ENCODE measurements around the gene FOLR2. TPM values are rescaled to one million over a fixed set of nuclear protein-coding genes. Genes with fewer than 3 reads are reported as not detected.
"Not testable (repeated sequence)": the region's sequence is repeated elsewhere in the genome, so short reads cannot be mapped to it uniquely, and the experiment has no call there.

Gene FOLR2
- total RNA-seq (not detected), total RNA-seq (0 to 0.13 (median 0) reads per million in 29 experiments)
- 0.20 TPM for total RNA-seq (2013)

- no peaks in the 10 kb centered on the region for H3K9me3 Mint-ChIP-seq
- H3K4me1 Mint-ChIP-seq = peaks cover 0 to 7% (median 0%) of the 10 kb centered on the region in 3 donors
- no peak within 1 kb of the TSS for H3K4me3 ChIP-seq (ENCODE audit: control insufficient read depth in 1 of 2, extremely low read depth in 1 of 2, low read length in 1 of 2)
- 100% methylated on average over 4 of the region's 6 CpGs for WGBS (ENCODE audit: insufficient coverage)
- ATAC-seq (replicated peaks in 1 of 4) (no peak), DNase-seq (no peak)
- H3K4me3 Mint-ChIP-seq = no peak within 1 kb of the TSS
- peaks cover 0 to 26% of the 10 kb centered on the region in 2 experiments for H3K27me3 ChIP-seq (replicated peaks in 1 of 2; ENCODE audit: control insufficient read depth in 2 of 2, extremely low read depth in 1 of 2, insufficient read depth in 2 of 2, low read length in 1 of 2)
- POLR2A ChIA-PET = no interaction called here
- no peaks in the 10 kb centered on the region for H3K36me3 ChIP-seq (ENCODE audit: control insufficient read depth in 2 of 2, extremely low read depth in 1 of 2, insufficient read depth in 1 of 2, low read length in 1 of 2)
- CTCF ChIA-PET = no interaction called here
- no peak within 1 kb of the TSS for H3K27ac Mint-ChIP-seq
- H3K4me1 ChIP-seq (ENCODE audit: control insufficient read depth in 1 of 2, extremely low read depth in 1 of 2, insufficient read depth in 2 of 2, low read length in 2 of 2) = peaks cover 0 to 3% of the 10 kb centered on the region in 2 experiments
- no peaks in the 10 kb centered on the region for H3K36me3 Mint-ChIP-seq
- peaks cover 20 to 25% of the 10 kb centered on the region in 2 donors for H3K27me3 Mint-ChIP-seq
- H3K27ac ChIP-seq (ENCODE audit: low read length) = no peak within 1 kb of the TSS
- H3K9me3 ChIP-seq = no peaks in the 10 kb centered on the region
Observed at GRCh38 chr11:72216638-72217037, at the start of gene FOLR2. TSS of gene FOLR2 (plus strand) at chr11:72216794. CDS start at chr11:72218585, 1,791 bp downstream.

- H3K27ac Mint-ChIP-seq; POLR2A ChIA-PET; H3K4me3 ChIP-seq (ENCODE audit: control insufficient read depth in 1 of 2, extremely low read depth in 1 of 2, low read length in 1 of 2); CTCF ChIA-PET; ATAC-seq (replicated peaks in 1 of 4); H3K27me3 Mint-ChIP-seq; DNase-seq; H3K36me3 ChIP-seq (ENCODE audit: control insufficient read depth in 2 of 2, extremely low read depth in 1 of 2, insufficient read depth in 1 of 2, low read length in 1 of 2); H3K9me3 Mint-ChIP-seq; H3K4me1 Mint-ChIP-seq; H3K9me3 ChIP-seq; H3K27ac ChIP-seq (ENCODE audit: low read length); H3K36me3 Mint-ChIP-seq; H3K27me3 ChIP-seq (replicated peaks in 1 of 2; ENCODE audit: control insufficient read depth in 2 of 2, extremely low read depth in 1 of 2, insufficient read depth in 2 of 2, low read length in 1 of 2); H3K4me3 Mint-ChIP-seq; H3K4me1 ChIP-seq (ENCODE audit: control insufficient read depth in 1 of 2, extremely low read depth in 1 of 2, insufficient read depth in 2 of 2, low read length in 2 of 2): not testable (repeated sequence)
- 100% methylated on average over 2 of the region's 5 CpGs for WGBS (ENCODE audit: insufficient coverage)
Observed at GRCh38 chr11:72169046-72169555, 47.5 kb upstream of the FOLR2 start.

- H3K27me3 ChIP-seq (replicated peaks in 1 of 2; ENCODE audit: control insufficient read depth in 2 of 2, extremely low read depth in 1 of 2, insufficient read depth in 2 of 2, low read length in 1 of 2); CTCF ChIA-PET; H3K4me1 Mint-ChIP-seq; H3K9me3 ChIP-seq; H3K4me3 ChIP-seq (ENCODE audit: control insufficient read depth in 1 of 2, extremely low read depth in 1 of 2, low read length in 1 of 2); H3K9me3 Mint-ChIP-seq; H3K36me3 ChIP-seq (ENCODE audit: control insufficient read depth in 2 of 2, extremely low read depth in 1 of 2, insufficient read depth in 1 of 2, low read length in 1 of 2); H3K27ac Mint-ChIP-seq; POLR2A ChIA-PET; H3K4me1 ChIP-seq (ENCODE audit: control insufficient read depth in 1 of 2, extremely low read depth in 1 of 2, insufficient read depth in 2 of 2, low read length in 2 of 2); H3K27me3 Mint-ChIP-seq; H3K27ac ChIP-seq (ENCODE audit: low read length); ATAC-seq (replicated peaks in 1 of 4); DNase-seq; H3K4me3 Mint-ChIP-seq; H3K36me3 Mint-ChIP-seq: not testable (repeated sequence)
- WGBS (ENCODE audit: insufficient coverage) = no CpG with 5 or more reads among the region's 3 CpGs
Observed at GRCh38 chr11:72169754-72170153, 46.8 kb upstream of the FOLR2 start.

- H3K27me3 Mint-ChIP-seq = peaks cover 0 to 10% of the 10 kb centered on the region in 2 donors
- H3K27ac ChIP-seq (ENCODE audit: low read length); H3K4me3 Mint-ChIP-seq; H3K4me1 Mint-ChIP-seq; H3K27ac Mint-ChIP-seq; H3K36me3 ChIP-seq (ENCODE audit: control insufficient read depth in 2 of 2, extremely low read depth in 1 of 2, insufficient read depth in 1 of 2, low read length in 1 of 2); H3K9me3 Mint-ChIP-seq; H3K27me3 ChIP-seq (replicated peaks in 1 of 2; ENCODE audit: control insufficient read depth in 2 of 2, extremely low read depth in 1 of 2, insufficient read depth in 2 of 2, low read length in 1 of 2); H3K36me3 Mint-ChIP-seq; H3K4me1 ChIP-seq (ENCODE audit: control insufficient read depth in 1 of 2, extremely low read depth in 1 of 2, insufficient read depth in 2 of 2, low read length in 2 of 2); DNase-seq; H3K9me3 ChIP-seq; POLR2A ChIA-PET; ATAC-seq (replicated peaks in 1 of 4); H3K4me3 ChIP-seq (ENCODE audit: control insufficient read depth in 1 of 2, extremely low read depth in 1 of 2, low read length in 1 of 2); CTCF ChIA-PET: not testable (repeated sequence)
- WGBS (ENCODE audit: insufficient coverage) = no CpG with 5 or more reads among the region's 4 CpGs
Observed at GRCh38 chr11:72172043-72172442, 44.6 kb upstream of the FOLR2 start.

GRCh38 chr11:72173291-72173690 is 43.3 kb upstream of the FOLR2 start:
- 80% methylated on average over 1 of the region's 3 CpGs for WGBS (ENCODE audit: insufficient coverage)
- CTCF ChIA-PET = no interaction called here
- no peak for ATAC-seq (replicated peaks in 1 of 4)
- Mint-ChIP-seq H3K4me1 (peaks cover 0 to 3% (median 0%) of the 10 kb centered on the region in 3 donors), H3K9me3 (no peaks in the 10 kb centered on the region), H3K36me3 (no peaks in the 10 kb centered on the region), H3K27ac (no peak overlapping the region), H3K27me3 (peaks cover 0 to 17% of the 10 kb centered on the region in 2 donors), H3K4me3 (no peak overlapping the region)
- Histone ChIP-seq H3K9me3 (no peaks in the 10 kb centered on the region), H3K4me3 (ENCODE audit: control insufficient read depth in 1 of 2, extremely low read depth in 1 of 2, low read length in 1 of 2) (no peak overlapping the region), H3K36me3 (ENCODE audit: control insufficient read depth in 2 of 2, extremely low read depth in 1 of 2, insufficient read depth in 1 of 2, low read length in 1 of 2) (no peaks in the 10 kb centered on the region), H3K27ac (ENCODE audit: low read length) (no peak overlapping the region), H3K4me1 (ENCODE audit: control insufficient read depth in 1 of 2, extremely low read depth in 1 of 2, insufficient read depth in 2 of 2, low read length in 2 of 2) (no peaks in the 10 kb centered on the region), H3K27me3 (replicated peaks in 1 of 2; ENCODE audit: control insufficient read depth in 2 of 2, extremely low read depth in 1 of 2, insufficient read depth in 2 of 2, low read length in 1 of 2) (peaks cover 0 to 11% of the 10 kb centered on the region in 2 experiments)
- DNase-seq = no peak
- POLR2A ChIA-PET = no interaction called here

GRCh38 chr11:72174302-72175070 is 42.1 kb upstream of the FOLR2 start:
- H3K27me3 Mint-ChIP-seq = peaks cover 0 to 17% of the 10 kb centered on the region in 2 donors
- POLR2A ChIA-PET = no interaction called here
- H3K27ac Mint-ChIP-seq = no peak overlapping the region
- H3K4me3 ChIP-seq (ENCODE audit: control insufficient read depth in 1 of 2, extremely low read depth in 1 of 2, low read length in 1 of 2) = no peak overlapping the region
- H3K36me3 ChIP-seq (ENCODE audit: control insufficient read depth in 2 of 2, extremely low read depth in 1 of 2, insufficient read depth in 1 of 2, low read length in 1 of 2) = no peaks in the 10 kb centered on the region
- H3K36me3 Mint-ChIP-seq = no peaks in the 10 kb centered on the region
- 87% methylated on average over 5 of the region's 8 CpGs for WGBS (ENCODE audit: insufficient coverage)
- H3K27ac ChIP-seq (ENCODE audit: low read length) = no peak overlapping the region
- H3K9me3 Mint-ChIP-seq = no peaks in the 10 kb centered on the region
- no peaks in the 10 kb centered on the region for H3K4me1 ChIP-seq (ENCODE audit: control insufficient read depth in 1 of 2, extremely low read depth in 1 of 2, insufficient read depth in 2 of 2, low read length in 2 of 2)
- no peaks in the 10 kb centered on the region for H3K9me3 ChIP-seq
- H3K27me3 ChIP-seq (replicated peaks in 1 of 2; ENCODE audit: control insufficient read depth in 2 of 2, extremely low read depth in 1 of 2, insufficient read depth in 2 of 2, low read length in 1 of 2) = peaks cover 0 to 10% of the 10 kb centered on the region in 2 experiments
- no peak overlapping the region for H3K4me3 Mint-ChIP-seq
- CTCF ChIA-PET = interaction anchor here in 1 of 2 donors (1.3 kb wide), 1 partner anchor 9 kb away, joined by 4 read pairs; no protein-coding TSS in a partner anchor
- ATAC-seq (replicated peaks in 1 of 4) (no peak), DNase-seq (no peak)
- H3K4me1 Mint-ChIP-seq = peaks cover 0 to 3% (median 0%) of the 10 kb centered on the region in 3 donors

All from T-cell (primary cell).